Stimulated activated naive CD8-positive, alpha-beta T cell treated with anti-CD3 and anti-CD28 coated beads, Interleukin-15, Interleukin-2, amounts not matched to agents 100 U/mL and 50 U/mL, for 24 hours (primary cell): ENCODE data around the gene BSPRY.
"Not testable (repeated sequence)": the region's sequence is repeated elsewhere in the genome, so short reads cannot be mapped to it uniquely, and the experiment has no call there.

Source experiments
- ATAC-seq: fragments of 150-1000 bp; cut with Tn5 transposase; one replicate; pipeline ENCODE4 v1.10.0; 2021
- DNase-seq: peaks from one replicate; pipeline ENCODE4 v3.0.0; 2021

The BSPRY gene

DNA sequence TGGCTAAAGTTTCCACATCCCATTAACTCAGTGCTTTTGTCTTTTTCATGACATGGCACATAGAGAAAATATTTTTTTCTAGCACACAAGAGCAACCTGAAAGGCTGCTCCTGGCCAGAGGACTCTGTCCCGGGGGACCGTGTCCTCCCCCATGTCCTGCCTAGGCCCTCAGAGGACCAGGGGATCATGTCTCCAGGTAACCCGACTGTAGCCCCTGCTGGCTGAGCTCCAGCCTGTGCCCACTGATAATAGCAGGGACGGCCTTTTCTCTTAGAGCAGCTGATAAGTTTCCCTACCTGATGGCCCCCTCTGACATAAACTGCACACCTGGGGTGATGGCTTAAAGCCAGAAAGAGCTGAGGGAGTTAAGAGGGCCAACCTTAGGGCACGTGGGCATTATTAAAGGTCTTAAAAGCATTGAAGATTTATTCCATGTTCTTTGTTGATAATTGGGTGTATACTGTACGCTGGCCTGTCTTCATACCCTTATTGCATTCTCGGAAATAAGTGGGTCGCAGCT lies 21.5 kb downstream of the BSPRY start:
- no peak for DNase-seq
- no peak for ATAC-seq

GRCh38 chr9:113372059-113372458 lies 22.7 kb downstream of the BSPRY start:
- ATAC-seq = no peak
- DNase-seq = no peak

- DNase-seq (no peak), ATAC-seq (no peak)
Measured at GRCh38 chr9:113373256-113373655, 23.9 kb downstream of the BSPRY start.

- ATAC-seq = no peak
- no peak for DNase-seq
Measured at GRCh38 chr9:113373676-113374392, 24.5 kb downstream of the BSPRY start.

DNA sequence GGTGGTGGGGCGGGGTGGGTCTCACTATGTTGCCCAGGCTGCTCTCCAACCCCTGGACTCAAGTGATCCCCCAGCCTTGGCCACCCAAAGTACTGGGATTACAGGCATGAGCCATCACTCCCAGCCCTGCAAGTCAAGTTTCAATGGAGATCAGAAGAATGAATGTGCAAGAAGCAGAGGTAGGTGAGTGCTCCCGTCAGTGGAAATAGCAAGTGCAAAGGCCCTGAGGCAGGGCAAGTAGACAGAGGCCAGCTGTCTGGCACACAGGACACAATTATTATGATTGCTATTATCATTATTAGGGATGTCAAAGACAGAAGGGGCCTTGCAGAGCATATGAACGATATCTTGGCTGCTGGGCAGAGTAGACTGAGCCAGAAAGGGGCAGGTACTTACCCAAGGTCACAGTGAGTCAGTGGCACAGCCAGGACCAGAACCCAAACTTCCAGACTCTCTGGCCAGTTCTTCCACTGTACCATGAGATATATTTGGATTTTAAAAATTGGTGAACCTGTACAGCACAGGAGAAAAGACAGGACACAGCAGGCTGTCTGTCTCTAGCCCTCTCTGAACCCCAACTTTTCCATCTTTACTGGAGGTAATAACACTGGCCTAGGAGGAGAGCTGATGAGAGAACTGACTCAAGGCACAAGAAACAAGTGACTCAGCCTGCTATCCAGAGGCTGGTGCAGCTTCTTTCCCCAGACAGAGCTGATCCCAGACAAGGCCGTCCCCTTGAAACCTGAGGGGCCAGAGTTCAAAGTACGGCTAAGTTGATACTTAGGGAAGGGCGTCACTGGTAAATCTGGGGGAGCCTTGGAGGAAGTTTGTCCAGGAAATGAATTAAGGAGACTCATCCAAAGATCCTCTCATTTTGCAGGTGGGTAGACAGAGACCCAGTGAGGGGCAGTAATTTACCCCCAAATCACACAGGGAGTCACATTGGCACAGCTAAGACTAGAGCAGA lies 26.0 kb downstream of the BSPRY start:
- DNase-seq = no peak
- no peak for ATAC-seq

DNA sequence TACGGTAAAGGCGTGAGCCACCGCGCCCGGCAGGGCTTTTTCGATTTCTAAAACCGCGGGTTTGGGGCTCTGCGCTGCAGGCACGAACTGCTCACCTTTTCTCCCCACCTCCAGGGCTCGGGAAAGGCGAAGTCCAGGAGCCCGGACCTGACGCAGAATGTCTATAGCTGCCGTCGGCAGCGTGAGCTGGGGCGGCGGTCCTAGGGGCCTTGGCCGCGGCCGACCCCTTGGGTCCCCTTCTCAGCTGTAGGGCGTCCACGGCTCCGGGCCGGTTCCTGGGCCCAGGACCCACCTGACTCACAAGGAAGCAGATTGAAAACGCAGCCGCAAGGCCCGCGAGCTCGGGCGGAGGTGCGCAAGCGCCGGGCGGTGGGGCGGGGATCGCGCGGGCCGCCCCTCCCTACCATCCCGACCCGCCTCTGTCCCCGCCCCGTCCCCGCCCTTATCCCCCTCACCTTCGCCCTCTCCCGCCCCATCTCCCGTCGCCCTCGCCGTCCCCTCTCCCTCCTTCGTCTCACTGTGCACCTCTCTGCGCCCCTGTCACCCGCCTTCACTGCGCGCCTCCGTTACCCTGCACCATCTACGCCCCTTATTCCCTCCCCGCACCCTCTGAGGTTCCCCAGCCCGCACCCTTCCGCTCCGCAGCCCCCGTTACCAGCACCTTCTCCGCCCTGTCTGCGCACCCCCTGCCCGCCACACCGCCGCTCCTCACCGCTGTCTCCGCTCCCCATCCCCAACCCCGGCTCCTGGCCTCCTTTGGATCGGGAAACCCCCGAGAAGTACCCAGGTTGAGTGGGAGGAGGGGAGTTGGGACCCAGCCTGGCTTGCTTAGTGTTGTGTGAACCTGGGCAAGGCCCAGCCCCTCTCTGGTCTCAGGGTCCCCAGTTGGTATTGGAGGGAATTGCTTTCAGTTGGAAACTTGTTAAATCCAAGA lies 27.6 kb downstream of the BSPRY start, which contains the start of gene HDHD3:
HDHD3 (minus strand) TSS at position 353 of the 934 bp plus-strand sequence. CDS start 2,632 bp downstream, outside the sequence.
- DNase-seq = peak; percentile 77

DNA sequence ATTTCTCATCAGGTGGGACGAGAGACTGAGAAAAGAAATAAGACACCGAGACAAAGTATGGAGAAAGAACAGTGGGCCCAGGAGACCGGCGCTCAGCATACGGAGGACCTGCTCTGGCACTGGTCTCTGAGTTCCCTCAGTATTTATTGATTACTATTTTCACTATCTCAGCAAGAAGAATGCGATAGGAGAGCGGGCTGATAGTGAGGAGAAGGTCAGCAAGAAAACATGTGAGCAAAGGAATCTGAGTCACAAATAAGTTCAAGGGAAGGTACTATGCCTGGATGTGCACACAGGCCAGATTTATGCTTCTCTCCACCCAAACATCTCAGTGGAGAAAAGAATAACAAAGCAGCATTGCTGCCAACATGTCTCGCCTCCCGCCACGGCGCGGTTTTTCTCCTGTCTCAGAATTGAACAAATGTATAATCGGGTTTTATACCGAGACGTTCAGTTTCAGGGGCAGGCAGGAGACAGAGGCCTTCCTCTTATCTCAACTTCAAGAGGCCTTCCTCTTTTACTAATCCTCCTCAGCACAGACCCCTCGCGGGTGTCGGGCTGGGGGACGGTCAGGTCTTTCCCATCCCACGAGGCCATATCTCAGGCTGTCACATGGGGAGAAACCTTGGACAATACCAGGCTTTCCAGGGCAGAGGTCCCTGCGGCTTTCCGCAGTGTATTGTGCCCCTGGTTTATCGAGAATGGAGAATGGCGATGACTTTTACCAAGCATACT lies 29.9 kb downstream of the BSPRY start:
- not testable (repeated sequence) for DNase-seq, ATAC-seq

More for the DNA sequence above, 27.6 kb downstream of the BSPRY start, which contains the start of gene HDHD3:
- peak; percentile 80 for ATAC-seq

- not testable (repeated sequence) for ATAC-seq, DNase-seq
Measured at GRCh38 chr9:113379829-113380210, 30.5 kb downstream of the BSPRY start.

DNA sequence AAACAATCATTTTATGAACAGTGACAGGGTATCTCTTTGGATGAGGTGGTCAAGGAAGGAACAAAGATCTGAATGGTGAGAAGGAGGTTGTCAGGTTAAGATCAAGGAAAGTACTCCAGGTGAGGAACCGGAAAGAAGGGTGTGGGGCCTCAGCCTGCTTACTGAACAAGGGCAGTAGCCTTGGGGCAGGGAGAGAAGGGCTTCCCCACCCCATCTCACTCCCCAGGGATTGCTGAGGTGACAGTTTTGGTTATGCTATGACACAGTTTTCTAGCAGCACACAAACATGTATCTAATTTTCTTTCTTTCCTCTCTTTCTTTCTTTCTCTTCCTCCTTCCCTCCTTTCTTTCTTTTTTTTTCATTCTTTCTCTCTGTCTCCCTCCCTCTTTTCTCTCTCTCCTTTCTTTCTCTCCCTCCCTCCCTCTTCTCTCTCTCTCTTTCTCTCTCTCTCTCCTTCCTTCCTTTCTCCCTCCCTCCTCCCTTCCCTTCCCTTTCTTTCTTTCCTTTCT lies 31.6 kb downstream of the BSPRY start:
- DNase-seq = no peak
- ATAC-seq = no peak

DNA sequence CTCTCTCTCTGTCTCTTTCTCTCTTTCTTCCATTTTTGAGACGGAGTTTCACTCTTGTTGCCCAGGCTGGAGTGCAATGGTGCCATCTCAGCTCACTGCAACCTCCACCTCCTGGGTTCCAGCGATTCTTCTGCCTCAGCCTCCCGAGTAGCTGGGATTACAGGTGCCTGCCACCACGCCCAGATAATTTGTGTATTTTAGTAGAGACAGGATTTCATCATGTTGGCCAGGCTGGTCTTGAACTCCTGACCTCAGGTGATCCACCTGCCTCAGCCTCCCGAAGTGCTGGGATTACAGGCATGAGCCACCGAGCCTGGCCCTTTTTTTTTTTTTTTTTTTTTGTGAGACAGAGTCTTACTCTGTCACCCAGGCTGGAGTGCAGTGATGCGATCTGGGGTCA lies 32.1 kb downstream of the BSPRY start:
- not testable (repeated sequence) for DNase-seq, ATAC-seq

DNA sequence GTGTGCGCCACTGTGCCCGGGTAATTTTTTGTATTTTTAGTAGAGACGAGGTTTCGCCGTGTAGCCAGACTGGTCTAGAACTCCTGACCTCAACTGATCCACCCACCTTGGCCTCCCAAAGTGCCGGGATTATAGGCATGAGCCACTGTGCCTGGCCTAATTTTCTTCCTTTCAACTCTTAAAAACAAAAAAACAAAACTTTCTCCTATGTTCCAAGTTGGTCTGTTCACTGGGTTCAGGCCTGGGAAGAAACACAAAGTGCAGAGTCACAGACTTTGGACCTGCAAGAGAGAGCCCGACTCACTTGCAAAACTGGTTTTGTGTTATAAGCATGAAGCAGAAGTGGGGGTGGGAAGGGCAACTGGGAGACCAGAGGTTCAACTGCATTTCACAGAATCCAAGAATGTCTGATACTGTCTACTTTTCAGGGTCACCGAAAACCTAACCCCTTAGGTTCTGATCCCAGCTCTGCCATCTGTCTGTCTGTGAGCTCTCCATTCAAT lies 32.6 kb downstream of the BSPRY start:
- DNase-seq (no peak), ATAC-seq (no peak)

DNA sequence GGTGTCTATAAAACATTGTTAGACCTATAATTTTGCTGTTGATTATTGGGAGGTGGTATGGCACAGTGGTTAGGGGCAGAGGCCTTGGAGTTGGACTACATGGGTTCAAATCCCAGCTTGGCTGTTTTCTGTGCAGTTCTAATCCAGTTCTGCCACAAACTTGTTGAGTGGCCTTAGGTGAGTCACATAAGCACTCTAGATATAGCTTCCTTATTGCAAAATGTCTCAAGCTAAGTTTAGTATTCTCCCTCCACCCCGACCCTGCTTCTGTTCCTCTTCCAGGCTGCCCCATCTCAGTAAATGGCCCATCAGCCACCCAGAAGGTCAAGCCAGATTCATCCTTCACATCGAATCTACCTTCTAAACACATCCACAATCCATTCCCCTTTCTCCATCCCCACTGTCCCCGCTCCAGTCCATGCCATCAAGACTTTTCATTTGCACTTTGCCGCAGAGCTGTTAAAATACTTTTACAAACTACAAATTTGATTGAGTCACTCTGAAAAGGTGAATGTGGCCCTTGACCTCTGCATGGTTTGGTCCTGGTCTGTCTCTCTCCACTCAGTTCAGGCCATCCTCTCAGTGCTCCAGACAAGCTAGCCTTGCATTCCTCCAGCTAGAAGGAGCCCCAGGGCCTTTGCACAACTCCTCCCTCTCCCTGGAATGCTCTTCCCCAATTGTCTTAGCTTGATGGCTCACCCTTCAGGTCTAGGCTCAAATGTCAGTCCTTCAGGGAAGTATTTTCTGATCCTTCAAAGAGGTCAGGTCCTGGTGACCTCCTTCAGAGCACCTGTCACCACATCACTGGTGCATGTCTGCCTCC lies 37.4 kb downstream of the BSPRY start:
- DNase-seq (no peak), ATAC-seq (no peak)

- DNase-seq = no peak
Measured at GRCh38 chr9:113387560-113388230, 38.4 kb downstream of the BSPRY start.

GRCh38 chr9:113388833-113389232 lies 39.5 kb downstream of the BSPRY start:
- ATAC-seq = no peak
- DNase-seq = no peak

More at GRCh38 chr9:113387560-113388230, 38.4 kb downstream of the BSPRY start:
- no peak for ATAC-seq

DNA sequence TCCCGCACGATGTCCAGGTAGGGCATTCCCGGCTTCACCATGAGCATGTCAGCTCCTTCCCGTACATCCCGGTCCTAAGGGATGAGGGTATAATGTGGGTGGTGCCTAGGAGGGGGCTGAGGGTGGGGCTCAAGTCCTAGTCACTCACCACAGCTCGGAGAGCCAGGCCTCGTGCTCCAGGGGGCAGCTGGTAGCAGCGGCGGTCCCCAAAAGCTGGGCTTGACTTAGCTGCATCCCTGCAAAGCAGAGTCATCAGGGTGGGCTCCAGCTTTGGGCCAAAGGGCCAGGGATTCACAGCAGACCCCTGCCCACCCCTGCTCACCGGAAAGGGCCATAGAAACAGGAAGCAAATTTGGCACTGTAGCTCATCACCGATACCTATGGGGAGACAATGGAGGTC lies 40.1 kb downstream of the BSPRY start:
- DNase-seq (no peak), ATAC-seq (no peak)

DNA sequence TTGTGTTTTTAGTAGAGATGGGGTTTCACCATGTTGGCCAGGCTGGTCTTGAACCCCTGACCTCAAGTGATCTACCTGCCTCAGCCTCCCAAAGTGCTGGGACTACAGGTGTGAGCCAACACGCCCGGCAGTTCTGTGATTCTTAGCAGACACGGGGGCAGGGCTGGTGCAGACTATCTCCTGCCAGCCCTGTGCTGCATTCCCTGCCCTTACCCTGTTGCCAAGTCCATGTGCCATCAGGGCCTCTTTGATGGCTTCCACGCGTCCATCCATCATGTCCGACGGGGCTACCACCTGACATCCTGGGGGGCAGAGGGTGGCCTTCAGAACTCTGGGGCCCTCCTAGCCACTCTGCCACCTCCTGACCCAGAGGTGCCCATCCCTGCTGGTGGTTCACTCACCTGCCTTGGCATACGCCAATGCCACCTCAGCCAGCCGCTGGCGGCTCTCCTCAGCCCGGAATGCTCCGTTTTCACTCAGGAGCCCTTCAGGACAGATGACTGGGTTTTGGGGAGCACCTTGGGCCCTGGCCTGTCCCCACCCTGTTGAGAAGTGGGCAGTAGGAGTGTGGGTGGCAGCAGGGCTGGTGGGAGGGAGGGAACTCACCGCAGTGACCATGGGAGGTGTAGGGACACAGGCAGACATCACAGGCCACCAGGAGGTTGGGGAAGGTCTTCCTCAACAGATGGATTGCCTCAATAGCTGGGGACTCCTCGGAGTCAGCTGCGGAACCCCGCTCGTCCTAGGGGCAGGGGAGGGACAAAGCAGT lies 41.0 kb downstream of the BSPRY start:
- ATAC-seq (no peak), DNase-seq (no peak)

DNA sequence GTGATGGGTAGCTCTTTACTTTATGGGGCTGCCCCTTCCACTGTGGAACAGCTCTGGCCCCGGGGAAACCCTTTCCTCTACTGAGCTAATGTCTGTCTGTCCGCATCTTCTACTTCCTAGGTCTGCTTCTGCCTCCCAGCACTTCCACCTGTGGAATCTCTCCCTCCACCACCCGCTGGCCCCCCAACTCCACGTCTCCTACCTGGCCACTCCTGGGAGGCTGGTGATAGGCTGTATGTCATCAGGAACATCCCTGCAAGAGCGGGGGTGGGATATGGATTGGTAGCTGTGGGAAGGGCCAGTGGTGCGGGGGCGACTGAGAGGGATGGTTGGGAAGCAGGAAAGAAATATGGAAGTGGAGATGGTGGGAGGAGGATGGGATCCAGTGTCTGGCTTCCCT lies 42.6 kb downstream of the BSPRY start:
- DNase-seq = no peak
- ATAC-seq = no peak

DNA sequence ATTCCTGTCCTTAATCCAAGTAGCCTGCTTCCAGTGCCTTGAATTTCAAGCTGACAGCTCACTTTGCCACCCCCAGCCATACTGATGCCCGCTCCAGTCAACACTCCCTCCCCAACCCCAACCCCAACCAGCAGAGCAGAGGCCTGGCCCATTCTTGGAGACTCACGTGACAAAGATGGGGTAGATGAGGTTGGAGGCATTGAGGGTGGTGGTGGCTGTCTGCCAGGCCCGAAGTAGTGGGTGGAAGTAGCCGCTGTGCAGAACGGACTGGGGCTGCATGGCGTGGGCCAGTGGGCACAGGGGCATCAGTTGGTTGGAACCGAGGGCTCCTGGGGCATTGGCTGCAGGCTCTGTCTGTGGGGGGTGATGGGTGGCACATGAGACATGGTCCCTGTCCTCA lies 43.9 kb downstream of the BSPRY start:
- no peak for DNase-seq

More for the DNA sequence above, 43.9 kb downstream of the BSPRY start:
- ATAC-seq = no peak
